Hematopoietic multipotent progenitor cell treated with erythropoietin and hydrocortisone succinate and interleukin-3 and kit ligand, for 8 days (in vitro differentiated cells): ENCODE results near the gene MAF.

ENCODE experiments used
- DNase-seq: peaks from one replicate; pipeline ENCODE4 v3.0.0-alpha.2; 2015

The MAF gene

GRCh38 chr16:79610771-79611170, 10.2 kb upstream of the MAF start:
- no peak for DNase-seq

DNA sequence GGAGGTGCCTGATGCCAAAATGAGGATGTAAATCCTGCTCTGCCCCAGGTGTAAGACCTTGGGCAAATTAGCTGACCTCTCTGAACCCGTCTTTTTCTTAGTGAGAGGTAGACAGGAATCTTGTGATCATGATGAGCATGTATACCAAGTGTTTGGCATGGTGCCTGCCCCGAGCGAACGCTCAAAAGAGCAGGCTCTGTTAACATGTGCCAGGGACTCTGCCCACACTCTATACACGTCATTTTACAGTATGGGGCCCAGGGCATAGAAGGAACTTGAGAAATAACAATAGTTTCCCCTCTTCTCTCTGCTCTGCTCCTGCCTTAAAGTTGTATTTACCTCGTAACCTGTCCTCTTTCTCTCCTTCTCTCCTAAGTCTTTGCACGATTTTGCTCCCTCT, 9.3 kb upstream of the MAF start:
- no peak for DNase-seq

DNA sequence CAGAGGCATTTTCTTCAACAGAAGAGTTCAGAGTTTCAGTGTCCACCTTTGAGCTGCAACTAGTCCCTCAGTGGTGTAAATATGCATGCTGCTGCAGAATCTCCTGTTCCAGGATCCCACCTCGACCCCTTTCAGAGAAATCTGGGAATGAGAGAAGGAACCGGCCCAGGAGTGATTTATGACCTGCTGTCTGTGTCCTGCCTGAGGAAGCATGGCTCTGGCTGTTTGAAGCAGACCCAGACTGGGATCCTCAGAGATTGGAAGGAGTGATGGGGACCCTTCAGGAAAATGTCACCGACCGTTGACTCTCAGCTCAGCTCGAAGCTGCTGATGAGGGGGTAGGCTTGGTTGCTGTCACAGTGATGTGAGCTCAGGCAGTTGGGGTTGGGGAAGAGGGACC, 8.4 kb upstream of the MAF start:
- DNase-seq: no peak

- DNase-seq: no peak
Measured at GRCh38 chr16:79607587-79607986, 7.0 kb upstream of the MAF start.

DNA sequence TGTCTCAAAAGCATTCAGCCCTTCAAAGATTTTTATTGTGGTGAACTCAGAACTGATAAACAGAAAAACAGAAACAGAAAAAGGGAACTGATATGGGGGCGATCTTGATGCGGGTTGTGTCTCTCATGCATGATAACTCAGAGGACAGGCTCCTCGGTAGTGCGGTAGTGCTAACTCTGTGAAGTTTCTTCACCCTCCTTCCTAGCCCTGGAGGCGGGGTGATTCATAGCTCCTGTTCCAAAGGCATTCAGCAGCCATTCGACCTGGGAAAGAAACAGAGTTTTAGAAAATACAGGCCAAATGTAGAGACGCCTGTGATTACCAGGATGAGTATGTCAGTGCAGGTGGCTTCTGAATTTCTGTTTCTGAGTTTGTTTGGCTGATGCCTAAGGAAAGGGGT, 5.5 kb upstream of the MAF start:
- peak; percentile 5 for DNase-seq

DNA sequence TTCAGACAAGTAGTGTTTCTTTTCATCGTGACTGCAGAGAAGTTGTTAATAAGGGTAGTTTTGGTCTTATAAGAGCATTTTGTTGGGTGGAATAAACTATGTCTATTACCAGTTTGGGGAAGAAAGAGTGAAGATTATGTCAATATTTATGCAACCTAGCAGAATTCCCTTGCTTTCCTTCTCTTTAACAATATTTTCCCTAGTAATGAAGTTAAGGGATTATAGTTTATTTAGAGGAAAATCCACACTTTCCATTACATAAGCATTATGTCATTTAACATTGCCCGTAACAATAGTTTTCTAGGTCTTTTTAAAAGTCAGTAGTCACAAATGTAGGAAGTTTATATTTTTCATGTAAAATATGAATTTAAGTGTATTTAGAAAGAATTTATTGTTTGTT, 2.5 kb upstream of the MAF start:
- DNase-seq: no peak

- no peak for DNase-seq
Measured at GRCh38 chr16:79602628-79603014, 2.1 kb upstream of the MAF start.

DNA sequence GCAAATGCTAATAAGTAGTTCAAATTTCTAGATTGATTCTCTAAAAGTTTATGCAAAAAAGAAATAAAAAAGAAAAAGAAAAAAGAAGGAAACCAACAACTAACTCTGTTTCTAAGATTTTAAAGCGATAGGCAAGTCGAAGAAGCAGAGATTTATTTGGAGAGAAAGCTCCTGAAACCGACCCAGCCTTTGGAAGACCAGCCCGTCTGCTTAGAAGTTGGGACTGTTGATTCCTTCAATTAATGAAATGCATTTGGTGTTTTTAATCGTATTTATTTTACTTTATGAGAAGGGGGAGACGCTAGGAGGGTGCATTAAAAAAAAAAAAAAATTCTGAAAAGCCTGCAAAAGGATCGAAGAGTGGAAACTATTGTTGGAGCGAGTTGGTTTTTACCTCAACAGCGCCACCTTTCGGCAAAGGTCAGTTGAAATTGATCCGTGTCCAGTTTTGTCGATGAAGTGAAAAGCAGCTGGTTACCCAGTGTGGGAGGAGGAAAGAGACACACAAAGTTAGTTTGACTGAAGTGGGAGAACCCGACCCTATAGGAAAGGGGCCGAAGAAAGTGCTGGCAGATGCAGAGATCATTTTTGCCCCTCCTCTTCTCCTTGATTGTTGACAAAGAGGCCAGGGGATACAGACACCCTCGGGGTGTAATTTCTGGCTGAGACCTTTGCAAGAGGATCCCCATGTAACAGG, 1.5 kb upstream of the MAF start:
- peak; percentile 73 for DNase-seq

GRCh38 chr16:79601092-79601930, 774 bp upstream of the MAF start:
- no peak for DNase-seq

DNA sequence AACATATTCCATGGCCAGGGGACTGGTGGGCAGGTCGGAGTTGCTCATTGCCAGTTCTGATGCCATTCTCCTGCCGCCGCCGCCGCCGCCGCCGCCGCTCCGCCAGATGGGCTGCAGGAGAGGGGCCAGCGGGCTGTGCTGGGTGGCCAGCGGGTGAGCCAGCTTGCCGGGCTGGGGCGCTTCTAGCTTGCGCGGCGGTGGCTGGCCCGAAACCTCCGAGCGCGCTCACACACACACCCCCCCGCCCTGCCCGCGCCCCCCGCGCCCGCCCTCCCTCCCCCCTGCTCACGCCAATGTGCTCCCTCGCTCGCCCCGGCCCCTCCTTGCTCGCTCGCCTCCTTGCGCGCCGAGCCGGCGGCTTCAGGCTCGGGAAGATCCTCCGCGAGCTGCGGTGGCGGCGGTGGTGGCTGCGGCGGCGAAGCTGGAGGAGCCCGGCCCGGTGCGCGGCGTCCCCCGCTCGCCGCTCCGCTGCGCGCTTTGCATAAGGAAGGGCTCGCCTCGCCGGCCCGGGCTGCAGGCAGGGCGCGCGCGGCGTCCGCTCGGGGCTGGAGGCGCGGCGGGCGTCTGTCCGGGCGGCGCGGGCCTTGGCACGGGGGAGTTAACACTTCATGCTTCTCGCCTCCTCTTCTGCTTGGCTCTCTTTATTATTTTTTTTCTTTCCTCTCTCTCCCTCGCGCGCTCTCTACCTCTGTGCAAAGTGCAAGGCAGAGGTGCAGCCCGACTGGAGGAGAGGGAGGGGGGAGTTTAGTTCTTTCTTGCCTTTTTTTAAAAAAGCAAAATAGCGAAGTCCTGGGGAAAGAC, 500 bp downstream of the MAF start:
- no peak for DNase-seq

DNA sequence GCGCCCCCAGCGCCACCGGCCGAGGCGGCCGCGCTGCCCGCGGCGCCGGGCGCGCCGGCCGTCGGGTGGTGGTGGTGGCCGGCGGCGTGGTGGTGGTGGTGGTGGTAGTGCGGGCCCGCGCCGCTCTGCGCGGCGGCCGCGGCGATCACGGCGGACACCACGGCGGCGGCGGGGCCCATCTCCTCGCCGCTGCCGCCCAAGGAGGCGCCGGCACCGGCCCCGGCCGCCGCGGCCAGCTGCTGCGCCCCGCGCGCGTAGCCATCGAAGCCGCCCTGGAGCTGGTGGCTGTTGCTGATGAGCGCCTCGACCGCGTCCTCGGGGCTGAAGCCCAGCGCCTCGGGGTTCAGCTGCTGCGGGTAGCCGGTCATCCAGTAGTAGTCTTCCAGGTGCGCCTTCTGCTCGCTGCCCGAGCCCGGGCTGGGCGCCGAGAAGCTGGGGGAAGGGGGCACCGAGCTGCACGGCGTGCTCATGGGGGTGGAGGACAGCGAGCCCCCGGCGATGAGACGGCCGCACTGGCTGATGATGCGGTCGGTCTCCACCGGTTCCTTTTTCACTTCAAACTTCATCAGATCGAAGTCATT, 1.2 kb downstream of the MAF start:
- DNase-seq: no peak

GRCh38 chr16:79598348-79599181, 2.0 kb downstream of the MAF start:
- peak; percentile 3 for DNase-seq

DNA sequence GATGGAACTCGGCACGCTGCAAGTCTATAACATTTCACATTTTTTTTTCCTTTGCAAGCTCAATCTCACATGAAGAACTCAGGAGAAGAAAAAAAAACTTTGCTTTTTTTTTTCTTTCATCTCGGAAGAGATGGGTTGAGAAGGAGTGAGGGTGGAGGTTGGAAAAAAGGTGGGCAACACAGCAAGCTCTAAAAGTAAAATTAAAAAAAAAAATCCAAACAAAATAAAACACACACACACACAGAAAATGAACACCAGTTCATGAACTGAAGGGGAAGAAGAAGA, 2.5 kb downstream of the MAF start:
- no peak for DNase-seq

GRCh38 chr16:79597277-79598062, 3.1 kb downstream of the MAF start:
- no peak for DNase-seq

- no peak for DNase-seq
Measured at GRCh38 chr16:79595931-79596450, 4.5 kb downstream of the MAF start.

GRCh38 chr16:79595231-79595641, 5.3 kb downstream of the MAF start:
- no peak for DNase-seq

- no peak for DNase-seq
Measured at GRCh38 chr16:79593754-79594153, 6.8 kb downstream of the MAF start.

DNA sequence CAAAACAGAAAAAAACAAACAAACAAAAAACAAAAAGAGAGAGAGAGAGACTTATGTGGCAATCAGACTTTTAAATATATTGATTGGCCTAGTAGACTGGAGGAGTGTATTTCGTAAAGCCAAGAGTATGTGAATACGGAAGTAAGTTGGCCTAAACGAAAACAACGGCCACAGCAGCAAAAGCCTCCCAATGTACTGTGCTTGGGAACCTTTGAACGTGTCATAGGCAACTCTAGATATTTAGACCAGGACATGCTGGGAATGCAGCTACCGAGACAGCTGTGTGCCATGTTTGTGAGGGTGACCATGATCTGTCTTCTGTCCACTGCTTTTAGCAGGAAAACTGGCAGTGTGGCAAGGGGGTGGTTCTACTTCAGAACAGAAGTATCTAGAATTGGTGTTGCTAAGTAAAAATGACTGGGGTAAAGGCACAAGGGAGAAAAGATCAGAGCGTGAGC, 7.4 kb downstream of the MAF start:
- no peak for DNase-seq

DNA sequence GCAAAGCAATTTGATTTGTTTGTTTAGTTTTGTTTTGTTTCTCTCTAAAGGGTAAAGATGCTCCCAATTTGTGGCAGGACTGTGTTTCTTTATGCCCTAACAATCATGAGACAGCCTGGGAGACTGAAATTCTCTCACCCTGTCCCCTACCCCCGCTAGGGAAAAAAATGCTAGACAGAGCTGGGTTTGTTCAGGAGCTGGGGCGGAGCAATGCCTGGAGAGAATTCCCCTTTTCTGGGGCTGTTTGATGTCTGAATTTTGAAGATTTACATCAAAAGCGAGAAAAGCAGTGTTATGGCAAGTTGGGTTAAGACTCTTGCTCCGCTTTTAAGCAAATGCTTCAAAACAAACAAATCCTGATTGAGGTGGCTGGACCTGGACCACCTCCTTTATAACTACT, 8.4 kb downstream of the MAF start:
- no peak for DNase-seq

GRCh38 chr16:79589601-79590102, 10.9 kb downstream of the MAF start:
- no peak for DNase-seq

GRCh38 chr16:79587897-79588296, 12.6 kb downstream of the MAF start:
- no peak for DNase-seq
